Non-pigmented ciliary epithelial cell (primary cell): ENCODE results near the gene ATXN2.

Source experiments
- DNase-seq: peaks from one replicate; pipeline ENCODE4 v3.0.0-alpha.2; 2010; ENCODE audit warnings: low read depth

ATXN2 gene

DNA sequence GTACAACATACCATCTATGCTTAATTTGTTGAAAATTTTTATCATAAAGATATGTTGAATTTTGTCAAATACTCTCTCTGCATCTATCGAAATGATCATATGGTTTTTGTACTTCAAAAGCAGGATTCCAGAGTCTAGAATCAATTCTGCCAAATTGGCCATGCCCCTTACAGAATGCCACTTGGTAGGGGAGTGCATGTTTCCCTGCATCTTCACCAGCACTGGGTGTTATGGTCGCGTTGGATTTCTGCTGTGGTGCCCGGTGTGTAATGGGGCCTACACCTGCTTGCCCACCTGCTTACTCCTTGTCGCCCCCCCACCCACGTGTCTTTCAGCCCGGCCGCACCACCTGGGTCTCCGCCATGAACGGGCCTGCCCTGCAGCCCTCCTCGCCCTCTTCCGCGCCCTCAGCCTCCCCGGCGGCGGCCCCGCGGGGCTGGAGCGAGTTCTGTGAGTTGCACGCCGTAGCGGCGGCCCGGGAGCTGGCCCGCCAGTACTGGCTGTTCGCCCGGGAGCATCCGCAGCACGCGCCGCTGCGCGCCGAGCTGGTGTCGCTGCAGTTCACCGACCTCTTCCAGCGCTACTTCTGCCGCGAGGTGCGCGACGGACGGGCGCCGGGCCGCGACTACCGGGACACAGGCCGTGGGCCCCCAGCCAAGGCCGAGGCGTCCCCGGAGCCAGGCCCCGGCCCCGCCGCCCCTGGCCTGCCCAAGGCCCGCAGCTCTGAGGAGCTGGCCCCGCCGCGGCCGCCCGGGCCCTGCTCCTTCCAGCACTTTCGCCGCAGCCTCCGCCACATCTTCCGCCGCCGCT is 181.1 kb downstream of the ATXN2 start:
- no peak for DNase-seq

DNA sequence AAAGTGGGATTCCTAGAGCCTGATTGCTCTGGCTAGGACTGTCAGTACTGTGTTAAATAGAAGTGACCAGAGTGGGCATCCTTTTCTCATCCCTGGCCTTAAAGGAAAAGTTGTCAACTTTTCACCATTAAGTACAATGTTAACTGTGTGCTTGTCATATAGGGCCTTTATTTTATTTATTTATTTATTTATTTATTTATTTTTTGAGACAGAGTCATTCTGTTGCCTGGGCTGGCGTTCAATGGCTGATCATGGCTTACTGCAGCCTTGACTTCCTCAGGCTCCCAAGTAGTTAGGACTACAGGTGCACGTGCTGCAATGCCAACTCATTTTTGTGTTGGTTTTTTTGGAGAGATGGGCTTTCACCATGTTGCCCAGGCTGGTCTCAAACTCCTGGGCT is 181.8 kb downstream of the ATXN2 start:
- DNase-seq: no peak

DNA sequence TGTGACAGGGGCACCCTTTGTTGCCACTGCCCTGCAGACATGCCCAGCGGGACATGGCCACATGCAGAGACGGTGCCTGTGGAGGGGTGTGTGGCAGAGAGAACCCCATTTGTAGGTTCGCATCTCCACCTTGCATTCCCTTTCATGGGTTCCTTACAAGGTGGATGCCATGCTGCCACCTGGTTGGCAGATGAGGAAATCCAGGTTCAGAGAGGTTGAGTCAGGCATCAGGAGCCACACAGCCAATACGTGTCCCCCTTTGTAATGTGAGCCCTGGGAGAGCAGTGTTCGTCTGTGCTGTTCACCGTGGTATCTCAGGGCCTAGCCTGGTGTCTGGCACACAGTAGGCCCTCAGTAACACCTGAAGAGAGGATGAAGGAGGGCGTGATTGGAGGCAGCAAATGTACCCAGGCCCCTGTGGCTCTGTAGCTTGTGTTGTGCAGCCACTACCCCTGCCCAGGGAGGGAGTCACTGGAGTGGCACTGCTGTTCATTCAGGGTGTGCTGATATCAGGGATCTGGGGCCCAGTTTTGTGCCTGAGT is 184.3 kb downstream of the ATXN2 start:
- no peak for DNase-seq

DNA sequence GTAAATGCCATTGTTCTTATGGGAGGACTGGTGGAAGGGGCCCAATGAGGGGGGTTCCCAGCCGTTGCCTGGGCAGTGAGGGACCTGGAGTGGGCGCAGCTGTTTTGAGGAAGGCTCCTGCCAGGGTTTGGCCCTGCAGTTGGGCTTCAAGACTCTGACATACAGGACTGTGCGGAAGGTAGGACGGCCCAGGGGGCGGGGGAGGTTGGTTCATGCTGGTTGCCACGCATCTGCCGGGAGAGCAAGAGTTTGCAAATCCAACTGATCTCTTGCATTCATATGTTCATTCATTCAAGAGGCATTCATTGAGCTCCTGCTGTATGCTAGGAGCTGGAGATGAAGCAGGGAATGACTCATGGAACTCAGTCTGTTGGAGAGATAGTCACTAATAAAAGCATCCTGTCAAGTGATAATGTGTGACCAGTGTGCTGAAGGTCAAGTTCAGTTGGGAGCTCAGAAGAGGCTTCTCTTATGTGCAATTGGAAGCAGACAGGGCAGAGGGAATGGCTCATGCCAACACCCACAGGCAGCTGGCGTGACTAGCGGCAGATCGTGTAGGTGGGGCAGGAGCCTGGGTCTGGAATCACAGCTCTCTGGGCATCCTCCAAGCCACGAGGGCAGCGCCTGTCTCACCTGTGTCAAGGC is 185.6 kb downstream of the ATXN2 start:
- DNase-seq: no peak

DNA sequence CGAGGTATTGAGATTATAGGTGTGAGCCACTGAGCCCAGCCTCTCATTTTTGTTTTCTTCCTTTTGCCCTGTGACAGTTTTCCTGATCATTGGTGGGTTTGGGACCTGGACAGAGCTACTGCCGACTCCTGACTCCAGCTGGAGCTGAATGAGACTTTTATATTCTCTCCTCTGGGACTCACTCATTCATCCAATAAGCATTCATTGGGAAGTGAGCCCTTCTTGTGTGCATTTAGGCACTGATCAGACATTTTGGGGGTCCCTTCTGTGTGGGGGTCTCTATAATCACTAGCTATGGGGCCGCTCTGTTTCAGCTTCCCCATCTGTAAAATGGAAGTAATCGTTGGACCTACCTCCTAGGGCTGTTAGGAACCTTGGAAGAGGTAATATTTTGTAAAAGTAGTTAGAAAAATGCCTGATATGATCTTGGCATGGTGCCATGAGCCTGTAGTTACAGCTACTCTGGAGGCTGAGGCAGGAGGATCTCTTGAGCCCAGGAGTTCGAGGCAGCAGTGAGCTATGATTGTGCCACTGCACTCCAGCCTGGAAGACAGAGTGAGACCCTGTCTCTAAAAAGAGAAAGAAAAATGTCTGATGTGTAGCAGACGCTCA is 186.2 kb downstream of the ATXN2 start:
- no peak for DNase-seq

DNA sequence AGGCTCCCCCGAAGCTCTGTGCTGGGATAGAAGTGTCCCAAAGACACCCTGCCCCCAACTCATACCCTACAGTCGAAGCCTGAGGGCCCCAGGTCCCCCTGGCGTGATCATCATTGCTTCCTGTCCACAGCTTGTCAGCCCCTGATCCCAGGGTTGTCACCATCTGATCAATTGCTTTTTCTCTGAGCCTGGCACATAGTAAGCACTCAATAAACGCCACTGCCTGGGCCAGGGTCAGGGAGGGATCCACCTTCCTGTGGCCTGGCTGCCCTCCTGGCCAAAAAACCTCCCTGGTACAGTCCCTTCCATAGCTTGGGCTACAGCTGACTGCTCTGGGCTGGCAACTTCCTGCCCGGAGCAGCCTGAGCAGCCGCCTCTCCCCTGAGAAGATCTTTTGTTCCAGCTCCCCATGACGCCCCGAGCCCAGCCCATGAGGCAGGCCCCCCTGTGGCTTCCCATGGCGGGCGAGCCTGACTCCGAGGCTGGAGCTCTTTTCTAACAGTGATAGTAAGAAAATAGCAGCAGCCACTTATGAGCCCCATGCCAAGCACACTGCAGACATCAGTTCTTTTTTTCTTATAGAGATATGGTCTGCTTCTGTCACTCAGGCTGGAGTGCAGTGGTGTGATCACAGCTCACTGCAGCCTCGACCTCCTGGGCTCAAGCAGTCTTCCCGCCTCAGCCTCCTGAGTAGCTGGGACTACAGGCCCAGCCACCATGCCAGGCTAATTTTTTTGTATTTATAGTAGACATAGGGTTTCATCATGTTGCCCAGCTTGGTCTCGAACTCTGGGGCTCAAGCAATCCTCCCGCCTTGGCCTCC is 186.9 kb downstream of the ATXN2 start:
- no peak for DNase-seq

DNA sequence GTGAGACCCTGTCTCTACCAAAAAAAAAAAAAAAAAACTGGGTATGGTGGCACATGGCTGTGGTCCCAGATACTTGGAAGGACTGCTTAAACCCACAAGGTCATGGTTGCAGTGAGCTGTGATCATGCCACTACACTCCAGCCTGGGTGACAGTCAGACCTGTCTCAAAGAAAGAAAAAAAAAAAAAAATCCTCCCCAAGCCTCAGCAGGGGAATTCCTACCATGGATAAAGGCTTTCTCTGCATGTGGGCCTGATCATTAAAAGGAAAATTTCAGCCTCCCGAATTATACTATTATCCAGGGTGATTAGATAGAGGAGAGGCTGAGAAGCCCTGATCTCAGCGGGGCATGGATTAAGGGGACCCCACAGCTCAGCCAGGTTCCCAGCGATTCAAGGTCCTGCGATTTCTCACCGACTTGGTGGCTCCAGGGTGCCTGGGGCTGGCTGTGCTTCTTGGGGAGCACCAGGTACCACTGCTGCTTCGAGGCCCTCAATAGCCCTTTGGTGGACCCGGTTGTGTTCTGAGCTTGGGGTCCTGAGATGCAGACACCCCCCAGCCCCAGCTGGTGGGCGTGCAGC is 187.8 kb downstream of the ATXN2 start:
- DNase-seq: no peak

DNA sequence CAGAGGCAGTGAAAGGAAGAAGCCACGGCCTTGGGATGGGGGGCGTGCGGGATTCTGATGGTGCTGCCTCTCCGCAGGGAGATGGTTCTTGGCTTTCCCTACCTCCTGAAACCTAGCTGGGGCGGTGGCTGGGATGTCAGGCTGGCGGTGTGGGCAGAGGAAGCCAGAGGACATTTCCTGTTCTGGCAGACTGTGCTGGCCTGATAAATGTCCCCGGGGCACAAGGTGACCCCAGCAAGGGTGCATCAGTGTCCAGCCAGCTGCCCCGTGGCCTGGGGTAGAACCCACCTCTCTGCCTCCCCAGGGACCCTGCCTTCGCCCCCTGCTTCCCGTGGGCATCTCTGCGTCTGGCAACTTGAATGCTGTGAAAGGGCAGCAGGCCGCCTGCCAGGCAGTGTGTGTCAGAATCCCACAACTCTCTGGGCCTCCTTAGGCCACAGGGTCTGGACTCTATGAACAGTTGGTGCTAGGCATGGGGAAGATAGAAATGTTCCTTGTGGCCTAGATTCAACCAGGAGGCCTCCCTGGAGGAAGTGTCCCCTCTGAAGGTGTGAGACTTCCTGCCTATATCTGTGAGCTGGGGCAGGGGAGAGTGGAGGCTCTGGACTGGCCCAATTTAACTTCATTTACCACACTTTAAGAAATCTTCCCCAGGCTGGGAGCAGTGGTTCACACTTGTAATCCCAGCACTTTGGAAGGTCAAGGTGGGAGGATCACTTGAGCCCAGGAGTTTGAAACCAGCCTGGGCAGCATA is 188.5 kb downstream of the ATXN2 start:
- DNase-seq: no peak

DNA sequence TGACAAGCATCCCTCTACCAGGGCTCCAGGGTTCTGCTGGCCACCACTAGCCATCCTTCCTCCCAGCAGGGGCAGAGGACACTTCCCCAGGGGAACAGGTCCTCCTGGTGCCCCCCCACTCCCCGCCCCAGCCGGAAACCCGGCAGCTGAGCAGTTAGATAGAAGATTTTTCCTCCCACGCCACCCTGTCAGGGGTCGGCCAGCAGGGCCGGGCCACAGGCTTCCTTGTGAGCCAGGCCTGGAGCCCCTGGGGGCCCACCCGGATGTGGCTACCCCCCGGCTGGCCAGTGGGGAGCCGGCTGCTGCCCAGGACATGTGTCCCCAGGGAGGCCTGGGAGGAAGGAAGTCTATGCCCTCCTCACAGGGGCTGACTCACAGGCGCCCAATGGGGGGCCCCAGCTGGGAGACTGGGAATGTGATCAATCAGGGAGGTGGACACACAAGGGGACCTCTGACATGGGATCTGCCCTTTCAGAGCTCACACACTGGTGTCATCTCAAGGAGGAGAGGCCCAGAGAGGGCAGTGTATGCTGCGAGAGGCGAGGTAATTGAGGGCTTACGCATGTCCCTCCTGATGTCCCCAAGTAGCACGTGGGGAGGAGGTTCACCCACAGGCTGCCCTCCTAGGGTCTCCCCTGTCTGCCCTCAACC is 189.2 kb downstream of the ATXN2 start:
- no peak for DNase-seq

DNA sequence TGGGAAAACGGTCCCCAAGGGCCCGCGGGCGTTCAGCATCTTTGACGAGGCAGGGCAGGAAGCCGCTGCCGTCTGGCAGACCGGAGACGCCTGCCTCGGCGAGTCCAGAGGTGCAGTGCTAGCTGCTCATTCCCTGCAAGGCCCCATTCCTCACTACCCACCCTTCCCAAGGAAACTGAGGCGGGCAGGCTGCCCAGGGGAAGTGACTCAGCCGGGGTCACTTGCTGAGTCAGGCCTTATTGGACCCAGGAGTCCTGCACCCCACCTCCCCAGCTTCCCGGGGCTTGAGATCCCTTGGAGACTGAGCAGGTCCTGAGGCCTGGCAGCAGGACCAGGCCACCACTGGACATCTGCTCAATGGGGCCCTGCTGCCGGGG is 189.7 kb downstream of the ATXN2 start:
- no peak for DNase-seq

DNA sequence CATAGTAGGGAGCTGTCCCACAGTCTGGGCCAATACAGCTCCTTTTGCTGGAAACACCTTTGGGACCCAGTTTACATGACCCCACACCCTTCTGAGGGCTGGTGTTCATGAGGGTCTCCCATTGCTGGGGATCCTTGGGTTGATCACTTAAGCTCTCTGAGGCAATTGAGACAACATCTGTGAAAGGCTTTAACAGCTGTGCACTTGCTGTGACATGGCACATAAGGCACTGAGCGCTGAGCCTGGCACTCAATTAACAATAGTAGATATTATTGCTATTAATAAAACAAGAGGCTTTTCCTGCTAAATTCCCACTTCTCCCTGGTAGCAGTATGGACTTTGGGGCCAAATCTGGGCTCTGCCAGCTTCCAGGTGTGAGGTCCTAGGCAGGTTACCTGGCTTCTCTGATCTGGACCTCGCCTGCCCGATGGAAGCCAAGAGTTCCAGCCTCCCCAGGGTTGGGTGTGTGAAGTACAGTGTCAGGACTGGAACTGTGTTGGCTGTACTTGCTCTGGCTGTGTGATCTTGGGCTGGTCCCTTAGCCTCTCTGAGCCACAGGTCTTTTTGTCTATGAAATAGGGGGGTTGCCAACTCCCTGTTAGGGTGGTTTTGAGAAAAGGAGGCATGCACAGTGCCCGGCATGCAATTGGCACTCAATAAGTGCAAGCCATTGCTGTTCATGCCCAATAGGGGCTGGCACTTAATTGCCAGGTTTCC is 190.3 kb downstream of the ATXN2 start:
- DNase-seq: no peak

DNA sequence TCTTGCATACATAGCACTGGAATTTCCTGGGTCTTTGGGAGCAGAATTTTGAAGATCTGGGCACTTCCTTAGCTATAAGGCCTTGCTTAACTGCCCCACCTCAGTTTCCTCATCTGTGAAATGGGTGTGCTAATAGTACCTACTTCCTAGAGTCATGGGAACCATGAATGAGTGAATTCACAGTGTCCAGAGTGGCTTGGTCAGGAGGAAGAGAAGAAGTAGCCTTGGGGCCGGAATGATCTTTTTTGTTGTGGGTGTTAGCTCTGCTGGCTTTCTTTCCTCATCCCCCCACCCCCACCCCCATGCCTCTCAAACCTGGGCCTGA is 191.0 kb downstream of the ATXN2 start:
- DNase-seq: no peak

DNA sequence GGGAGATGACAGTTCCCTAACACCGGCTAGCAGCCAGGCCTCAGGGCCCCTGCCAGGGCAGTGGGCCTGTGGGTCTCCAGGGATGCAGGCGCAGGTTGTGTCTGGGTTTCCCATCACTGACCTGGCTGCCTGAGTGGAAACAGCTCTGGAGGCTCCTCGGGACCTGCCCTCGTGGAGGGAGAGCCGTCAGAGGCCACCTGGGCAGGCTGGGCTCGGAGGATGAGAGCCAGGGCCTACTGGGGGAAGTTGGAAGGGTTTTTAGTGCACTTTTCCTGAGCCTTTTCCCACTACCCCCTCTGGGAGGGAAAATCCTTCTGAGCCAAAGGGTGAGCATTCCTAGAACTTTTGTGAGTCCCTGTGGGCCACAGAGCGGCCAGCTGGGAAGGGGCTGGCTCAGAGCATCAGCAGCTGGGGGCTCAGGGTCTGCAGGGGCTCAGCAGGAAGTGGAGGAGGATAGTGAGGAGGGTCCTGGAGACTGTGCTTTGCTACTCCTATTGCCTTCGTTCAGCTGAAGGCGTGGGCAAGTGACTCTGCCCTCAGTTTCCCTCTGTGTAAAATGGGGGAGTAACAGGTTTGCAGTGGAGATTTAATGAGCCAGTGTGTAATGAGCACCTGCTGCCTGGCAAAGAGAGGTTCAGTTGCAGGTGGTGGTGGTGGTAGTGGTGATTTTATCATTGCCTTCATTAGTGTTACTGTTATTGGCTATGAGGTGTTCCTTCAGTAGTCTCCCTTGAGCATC is 191.6 kb downstream of the ATXN2 start:
- DNase-seq: no peak

DNA sequence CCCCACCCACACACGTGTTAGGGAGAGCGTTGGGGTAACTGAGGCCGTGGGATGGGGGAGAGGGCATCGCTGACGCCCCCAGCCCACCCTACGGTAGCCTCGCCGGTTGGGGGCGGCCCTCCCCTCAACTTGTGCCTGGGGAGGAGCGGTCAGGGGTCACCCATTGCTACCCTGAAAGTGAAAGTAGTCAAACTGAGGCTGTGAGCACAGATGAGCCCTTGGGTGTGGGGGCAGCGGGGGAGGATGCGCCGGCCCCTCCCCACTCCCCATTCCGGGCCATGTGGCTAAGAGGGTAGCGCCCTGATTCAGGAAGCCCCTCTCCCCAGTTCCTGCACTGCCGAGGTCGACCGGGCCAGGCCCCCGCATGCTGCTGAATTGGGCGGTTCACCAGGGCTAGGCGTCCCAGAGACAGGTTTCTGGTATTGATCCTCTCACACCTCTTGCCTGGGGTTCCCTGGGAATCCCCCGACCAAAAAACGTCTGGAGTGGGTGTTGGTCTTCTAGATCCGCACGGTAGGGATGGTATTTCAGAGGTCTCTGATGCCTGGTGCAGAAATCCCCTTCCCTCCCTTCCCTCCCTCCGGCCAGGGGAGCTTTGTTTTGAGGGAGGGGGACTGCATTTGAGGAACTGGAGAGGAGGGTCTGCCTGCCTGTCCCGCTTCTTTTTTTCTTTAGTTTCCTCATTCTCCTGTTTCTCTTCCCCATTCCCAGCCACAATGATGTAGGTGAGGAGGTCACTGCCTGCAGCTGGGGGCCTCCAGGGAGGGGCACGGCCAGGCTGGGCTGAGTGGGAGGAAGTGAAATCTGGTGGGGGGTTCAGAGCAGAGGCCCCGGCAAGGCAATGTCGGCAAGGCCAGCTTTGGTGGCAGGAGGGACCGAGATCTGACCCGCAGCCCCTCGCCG is 192.4 kb downstream of the ATXN2 start:
- DNase-seq: no peak

DNA sequence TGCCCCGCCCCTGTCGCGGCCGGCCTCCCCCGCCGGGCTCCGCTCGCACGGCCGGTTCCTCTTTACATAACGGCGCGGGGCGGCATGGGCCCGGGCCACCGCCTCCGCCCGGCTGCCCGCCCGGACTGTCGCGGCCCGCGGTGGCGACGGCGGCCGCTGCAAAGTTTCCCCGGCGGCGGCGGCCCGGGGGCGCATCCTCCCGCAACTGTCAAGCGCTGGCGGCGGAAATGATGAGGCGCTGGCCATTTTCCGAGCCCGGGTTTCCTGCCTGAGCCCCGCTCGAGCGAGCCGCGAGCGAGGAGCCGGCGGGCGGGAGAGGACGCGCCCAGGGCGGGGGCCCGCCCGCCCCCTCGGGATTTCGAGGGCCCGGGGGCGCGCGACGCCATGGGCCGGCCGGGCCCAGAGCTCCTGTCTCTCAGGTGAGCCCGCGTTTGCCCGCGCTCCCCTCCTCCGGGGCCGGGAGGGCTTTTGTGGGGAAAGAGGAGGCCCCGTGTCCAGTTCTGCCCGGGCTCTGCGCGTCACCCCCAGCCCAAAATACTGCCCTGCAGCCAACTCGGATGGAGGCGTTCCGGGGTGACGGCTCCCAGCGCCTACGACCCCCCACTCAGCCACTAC is 193.1 kb downstream of the ATXN2 start, which contains the start of gene SH2B3:
Gene SH2B3, plus strand, starts transcription at position 65 of the 615 bp plus-strand sequence. CDS start 12,223 bp downstream, outside the sequence.
- DNase-seq: no peak

DNA sequence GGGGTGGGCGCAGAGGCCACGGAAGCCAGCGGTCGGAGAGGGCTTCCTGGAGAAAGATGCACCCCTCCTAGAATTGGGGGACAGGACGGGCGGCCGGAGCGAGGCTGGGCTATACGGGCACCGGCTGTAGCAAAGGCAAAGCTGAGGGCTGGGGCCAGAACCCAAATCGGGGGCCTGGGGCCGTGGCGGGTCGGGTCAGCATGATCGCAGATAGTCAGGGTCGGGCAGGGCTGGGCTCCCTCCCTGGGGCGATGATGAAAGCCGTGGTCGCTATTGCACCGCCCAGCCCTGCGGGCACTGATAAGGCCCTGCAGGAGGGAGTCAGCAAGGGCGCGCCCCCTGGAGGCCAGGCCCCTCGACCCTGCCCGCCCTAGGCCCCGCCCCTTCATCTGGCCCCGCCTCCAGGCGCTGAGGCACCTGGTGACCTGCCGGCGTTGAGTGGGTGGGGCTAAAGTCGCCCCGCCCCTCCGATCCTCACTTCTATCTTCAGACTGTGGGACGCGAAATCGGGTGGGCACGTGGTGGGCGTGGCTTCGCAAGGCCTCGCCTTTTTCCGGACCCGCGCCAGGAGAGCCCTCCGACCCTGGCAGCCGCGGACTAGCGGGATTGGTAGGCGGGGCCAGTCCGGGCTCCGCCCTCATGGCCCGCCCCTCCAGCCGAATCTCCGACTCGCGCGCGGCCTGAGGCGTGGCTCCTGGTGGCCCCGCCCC is 193.8 kb downstream of the ATXN2 start:
- no peak for DNase-seq
